Measurements from ENCODE around the gene CGNL1. TPM values are rescaled to one million over a fixed set of nuclear protein-coding genes. Genes with fewer than 3 reads are reported as not detected.

Gene CGNL1
- polyA plus RNA-seq, 2 of the 4 experiments (the other 2 are of a cell fraction): 1.4 to 1.8 TPM

DNA sequence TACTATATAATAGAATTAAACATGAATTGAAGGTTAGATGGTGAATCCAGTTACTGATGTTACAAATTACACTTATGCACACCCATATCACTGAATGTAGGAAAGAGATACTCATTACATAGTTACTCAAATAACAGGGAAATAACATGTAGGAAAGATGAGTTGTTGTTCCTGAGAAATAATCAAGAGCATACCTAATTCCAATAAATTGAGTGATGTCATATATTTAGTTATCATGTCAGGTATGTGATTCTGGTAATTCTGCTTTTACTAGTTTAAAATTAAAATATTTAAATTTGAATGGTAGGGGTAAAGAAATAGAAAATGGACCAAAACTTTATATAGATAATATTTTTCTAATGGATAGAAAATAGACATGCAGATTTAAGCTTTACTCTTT, 112.8 kb downstream of the CGNL1 start (continued):
- TF ChIP-seq, protein P1, sequence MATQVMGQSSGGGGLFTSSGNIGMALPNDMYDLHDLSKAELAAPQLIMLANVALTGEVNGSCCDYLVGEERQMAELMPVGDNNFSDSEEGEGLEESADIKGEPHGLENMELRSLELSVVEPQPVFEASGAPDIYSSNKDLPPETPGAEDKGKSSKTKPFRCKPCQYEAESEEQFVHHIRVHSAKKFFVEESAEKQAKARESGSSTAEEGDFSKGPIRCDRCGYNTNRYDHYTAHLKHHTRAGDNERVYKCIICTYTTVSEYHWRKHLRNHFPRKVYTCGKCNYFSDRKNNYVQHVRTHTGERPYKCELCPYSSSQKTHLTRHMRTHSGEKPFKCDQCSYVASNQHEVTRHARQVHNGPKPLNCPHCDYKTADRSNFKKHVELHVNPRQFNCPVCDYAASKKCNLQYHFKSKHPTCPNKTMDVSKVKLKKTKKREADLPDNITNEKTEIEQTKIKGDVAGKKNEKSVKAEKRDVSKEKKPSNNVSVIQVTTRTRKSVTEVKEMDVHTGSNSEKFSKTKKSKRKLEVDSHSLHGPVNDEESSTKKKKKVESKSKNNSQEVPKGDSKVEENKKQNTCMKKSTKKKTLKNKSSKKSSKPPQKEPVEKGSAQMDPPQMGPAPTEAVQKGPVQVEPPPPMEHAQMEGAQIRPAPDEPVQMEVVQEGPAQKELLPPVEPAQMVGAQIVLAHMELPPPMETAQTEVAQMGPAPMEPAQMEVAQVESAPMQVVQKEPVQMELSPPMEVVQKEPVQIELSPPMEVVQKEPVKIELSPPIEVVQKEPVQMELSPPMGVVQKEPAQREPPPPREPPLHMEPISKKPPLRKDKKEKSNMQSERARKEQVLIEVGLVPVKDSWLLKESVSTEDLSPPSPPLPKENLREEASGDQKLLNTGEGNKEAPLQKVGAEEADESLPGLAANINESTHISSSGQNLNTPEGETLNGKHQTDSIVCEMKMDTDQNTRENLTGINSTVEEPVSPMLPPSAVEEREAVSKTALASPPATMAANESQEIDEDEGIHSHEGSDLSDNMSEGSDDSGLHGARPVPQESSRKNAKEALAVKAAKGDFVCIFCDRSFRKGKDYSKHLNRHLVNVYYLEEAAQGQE (IDR thresholded peaks at IDR 0.05): no peak

DNA sequence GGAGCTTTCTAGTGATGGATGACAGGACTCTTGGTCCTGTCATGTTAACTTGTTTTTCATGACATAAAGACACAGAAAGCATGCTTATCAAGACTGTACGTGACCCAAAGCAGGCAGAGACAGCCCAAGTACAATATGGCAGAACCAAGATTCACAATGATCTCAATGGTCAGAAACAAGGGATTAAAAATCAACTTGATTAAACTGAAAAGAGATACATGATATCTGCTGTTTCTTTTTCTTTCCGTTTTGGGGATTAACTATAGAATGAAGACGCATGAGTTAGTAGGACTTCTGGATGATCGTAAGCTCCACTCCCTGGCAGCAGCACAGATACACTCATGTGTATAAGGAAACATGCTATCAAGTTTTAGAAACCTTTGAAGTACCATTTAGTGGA, 117.0 kb downstream of the CGNL1 start:
- CTCF ChIA-PET: interaction anchor here (0.5 to 2.0 kb wide), 3 partner anchors 34 to 153 kb away, joined by 4 to 5 read pairs (median 4); no protein-coding TSS in a partner anchor
- TF ChIP-seq GATA3 (IDR thresholded peaks at IDR 0.05; ENCODE audit: borderline replicate concordance) (no peak), FOSL2 (IDR thresholded peaks at IDR 0.05) (no peak), FOSL2 (CRISPR knock-in tag; IDR thresholded peaks at IDR 0.05) (no peak)
- no peak overlapping the region for H3K4me2 ChIP-seq
- DNase-seq (ENCODE audit: low read depth in 1 of 2, low spot score in 1 of 2) (no peak), FAIRE-seq (peak; percentile 28), ATAC-seq (no peak)
- no peak overlapping the region for H3K27ac ChIP-seq
- no peaks in the 10 kb centered on the region for H3K4me1 ChIP-seq
- 90% methylated on average over 4 of the region's 4 CpGs for WGBS (ENCODE audit: missing lambda C conversion rate)
- no peaks in the 10 kb centered on the region for H3K9me3 ChIP-seq
- no peak overlapping the region for H3K4me3 ChIP-seq
- POLR2A ChIA-PET: no interaction called here

DNA sequence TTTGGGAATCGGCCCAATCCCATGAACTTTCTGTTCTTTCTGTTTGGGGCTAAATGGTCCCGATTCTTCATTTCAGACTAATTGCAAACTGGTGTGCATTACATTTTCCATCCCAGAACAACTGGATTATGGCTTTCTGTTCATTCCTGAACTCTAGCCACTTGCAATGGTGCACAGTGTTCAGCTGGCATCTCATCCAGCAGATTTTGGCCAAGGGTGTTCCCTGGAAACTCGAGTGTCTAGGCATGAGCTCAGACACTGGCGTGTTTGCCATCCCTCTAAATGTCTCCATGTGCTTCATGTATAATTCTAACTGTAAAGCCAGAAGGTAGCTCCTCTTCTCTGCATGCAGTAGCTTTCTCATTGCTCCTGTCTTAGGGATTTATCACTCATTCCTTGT, 118.3 kb downstream of the CGNL1 start:
- Histone ChIP-seq H3K4me1 (no peaks in the 10 kb centered on the region), H3K4me3 (no peak overlapping the region), H3K27ac (no peak overlapping the region), H3K9me3 (no peaks in the 10 kb centered on the region), H3K4me2 (no peak overlapping the region)
- POLR2A ChIA-PET: no interaction called here
- no peak for TF ChIP-seq EHF (CRISPR knock-in tag; IDR thresholded peaks at IDR 0.05)
- no peak for TF ChIP-seq TP53 (CRISPR knock-in tag; IDR thresholded peaks at IDR 0.05)
- TF ChIP-seq, protein P2, sequence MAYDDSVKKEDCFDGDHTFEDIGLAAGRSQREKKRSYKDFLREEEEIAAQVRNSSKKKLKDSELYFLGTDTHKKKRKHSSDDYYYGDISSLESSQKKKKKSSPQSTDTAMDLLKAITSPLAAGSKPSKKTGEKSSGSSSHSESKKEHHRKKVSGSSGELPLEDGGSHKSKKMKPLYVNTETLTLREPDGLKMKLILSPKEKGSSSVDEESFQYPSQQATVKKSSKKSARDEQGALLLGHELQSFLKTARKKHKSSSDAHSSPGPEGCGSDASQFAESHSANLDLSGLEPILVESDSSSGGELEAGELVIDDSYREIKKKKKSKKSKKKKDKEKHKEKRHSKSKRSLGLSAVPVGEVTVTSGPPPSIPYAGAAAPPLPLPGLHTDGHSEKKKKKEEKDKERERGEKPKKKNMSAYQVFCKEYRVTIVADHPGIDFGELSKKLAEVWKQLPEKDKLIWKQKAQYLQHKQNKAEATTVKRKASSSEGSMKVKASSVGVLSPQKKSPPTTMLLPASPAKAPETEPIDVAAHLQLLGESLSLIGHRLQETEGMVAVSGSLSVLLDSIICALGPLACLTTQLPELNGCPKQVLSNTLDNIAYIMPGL (CRISPR knock-in tag; IDR thresholded peaks at IDR 0.05; ENCODE audit: borderline replicate concordance): no peak
- no peak for TF ChIP-seq ESRRA (IDR thresholded peaks at IDR 0.05; ENCODE audit: borderline replicate concordance, low read length)
- TF ChIP-seq GATA3 (IDR thresholded peaks at IDR 0.05; ENCODE audit: borderline replicate concordance): no peak
- TF ChIP-seq HEYL (CRISPR knock-in tag; IDR thresholded peaks at IDR 0.05): no peak
- TF ChIP-seq ZC3H11A (IDR thresholded peaks at IDR 0.05): no peak
- TF ChIP-seq RCOR1 (IDR thresholded peaks at IDR 0.05; ENCODE audit: low read depth, low read length): no peak
- no peak for TF ChIP-seq SMC3 (IDR thresholded peaks at IDR 0.05)
- no peak for TF ChIP-seq MAFK (IDR thresholded peaks at IDR 0.05; ENCODE audit: partially characterized antibody)
- no peak for TF ChIP-seq FOXS1 (CRISPR knock-in tag; IDR thresholded peaks at IDR 0.05)
- WGBS (ENCODE audit: missing lambda C conversion rate): 70% methylated on average over 4 of the region's 4 CpGs
- no peak for FAIRE-seq
- no peak for DNase-seq (ENCODE audit: low read depth in 1 of 2, low spot score in 1 of 2)
- no peak for ATAC-seq
- CTCF ChIA-PET: interaction anchor here (1.1 to 1.8 kb wide), 4 partner anchors 9 to 166 kb away, joined by 3 to 5 read pairs (median 3); no protein-coding TSS in a partner anchor

DNA sequence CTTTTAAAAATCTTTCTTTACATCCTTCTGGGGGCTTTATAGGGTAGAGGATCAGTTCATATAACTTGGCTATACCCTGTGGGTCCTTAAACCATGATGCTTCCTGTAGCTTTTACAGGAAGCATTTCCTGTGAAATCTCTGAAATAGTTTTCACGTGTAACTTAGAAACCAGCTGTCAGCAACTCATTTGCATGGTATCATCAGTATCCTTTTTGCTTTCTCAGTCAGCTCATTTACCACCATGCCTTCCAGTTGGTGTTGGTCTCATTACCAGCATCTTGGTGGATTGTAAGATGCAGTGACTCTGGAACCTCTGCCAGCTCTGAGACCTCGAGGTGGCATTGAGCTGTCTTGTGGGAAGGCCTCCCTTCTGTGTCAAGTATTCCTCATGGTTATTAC, 118.7 kb downstream of the CGNL1 start:
- DNase-seq (ENCODE audit: low read depth in 1 of 2, low spot score in 1 of 2) (no peak), ATAC-seq (no peak), FAIRE-seq (peak; percentile 68)
- WGBS (ENCODE audit: missing lambda C conversion rate): 47% methylated on average over 2 of the region's 2 CpGs
- no peak overlapping the region for H3K4me2 ChIP-seq
- H3K4me3 ChIP-seq: no peak overlapping the region
- CTCF ChIA-PET: interaction anchor here (0.7 to 1.8 kb wide), 5 partner anchors 9 to 166 kb away, joined by 3 to 5 read pairs (median 3); no protein-coding TSS in a partner anchor
- H3K27ac ChIP-seq: no peak overlapping the region
- POLR2A ChIA-PET: no interaction called here
- no peaks in the 10 kb centered on the region for H3K4me1 ChIP-seq
- no peaks in the 10 kb centered on the region for H3K9me3 ChIP-seq
- TF ChIP-seq ZC3H11A (IDR thresholded peaks at IDR 0.05) (no peak), KDM5A (IDR thresholded peaks at IDR 0.05) (no peak), CHD4 (IDR thresholded peaks at IDR 0.05; ENCODE audit: borderline replicate concordance) (no peak), POLR2AphosphoS2 (conservative IDR thresholded peaks at IDR 0.05; ENCODE audit: low read length) (no peak), HDAC2 (IDR thresholded peaks at IDR 0.05) (no peak), HEYL (CRISPR knock-in tag; IDR thresholded peaks at IDR 0.05) (no peak), EP300 (IDR thresholded peaks at IDR 0.05) (no peak), NFE2L2 (conservative IDR thresholded peaks at IDR 0.05; ENCODE audit: low read length) (no peak), NR3C1 (IDR thresholded peaks at IDR 0.05) (no peak)
- TF ChIP-seq, protein P1 (IDR thresholded peaks at IDR 0.05): no peak
- TF ChIP-seq, protein P3, sequence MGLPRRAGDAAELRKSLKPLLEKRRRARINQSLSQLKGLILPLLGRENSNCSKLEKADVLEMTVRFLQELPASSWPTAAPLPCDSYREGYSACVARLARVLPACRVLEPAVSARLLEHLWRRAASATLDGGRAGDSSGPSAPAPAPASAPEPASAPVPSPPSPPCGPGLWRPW (IDR thresholded peaks at IDR 0.05): no peak
- TF ChIP-seq, protein P4, sequence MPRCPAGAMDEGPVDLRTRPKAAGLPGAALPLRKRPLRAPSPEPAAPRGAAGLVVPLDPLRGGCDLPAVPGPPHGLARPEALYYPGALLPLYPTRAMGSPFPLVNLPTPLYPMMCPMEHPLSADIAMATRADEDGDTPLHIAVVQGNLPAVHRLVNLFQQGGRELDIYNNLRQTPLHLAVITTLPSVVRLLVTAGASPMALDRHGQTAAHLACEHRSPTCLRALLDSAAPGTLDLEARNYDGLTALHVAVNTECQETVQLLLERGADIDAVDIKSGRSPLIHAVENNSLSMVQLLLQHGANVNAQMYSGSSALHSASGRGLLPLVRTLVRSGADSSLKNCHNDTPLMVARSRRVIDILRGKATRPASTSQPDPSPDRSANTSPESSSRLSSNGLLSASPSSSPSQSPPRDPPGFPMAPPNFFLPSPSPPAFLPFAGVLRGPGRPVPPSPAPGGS (IDR thresholded peaks at IDR 0.05): no peak
